Panc1 (cell line): ENCODE data around the gene RAB26. TPM values are rescaled to one million over a fixed set of nuclear protein-coding genes. Genes with fewer than 3 reads are reported as not detected.

Source experiments
- ATAC-seq: fragments of 200-7000 bp; cut with Tn5 transposase; 2 replicates; pipeline ENCODE4 v1.9.1; 2020; ENCODE audit warnings: mild to moderate bottlenecking, moderate library complexity
- BruUV-seq: library from RNA; stranded (reverse); fragments of 400-500 nt; replicated peaks from 2 replicates; lab custom pipeline; 2021; lab: Mats Ljungman, UMichigan
- CTCF ChIA-PET: fragments of 300-600 bp; sonication (Branson Sonifier 250); formaldehyde crosslinking; loops from one replicate; lab custom pipeline; 2022; ENCODE audit warnings: antibody characterized with exemption; lab: Charles Lee
- POLR2A ChIA-PET: fragments of 300-600 bp; sonication (Branson Sonifier 250); formaldehyde crosslinking; loops from one replicate; lab custom pipeline; 2022; ENCODE audit warnings: antibody characterized with exemption; lab: Charles Lee
- DNase-seq: peaks from one replicate; pipeline ENCODE4 v3.0.0-alpha.2; 2010; ENCODE audit warnings: low read depth, low spot score
- H3K27ac ChIP-seq: 2 replicates; pipeline ENCODE4 v1.5.1; 2011; ENCODE audit warnings: mild to moderate bottlenecking, low read length, inconsistent platforms
- H3K27me3 ChIP-seq: fragments of 200-500 bp; sonication (Bioruptor generic); 2 replicates; pipeline ENCODE4 v1.6.0; 2014; ENCODE audit warnings: low read length, inconsistent platforms; ENCODE audit not compliant: control insufficient read depth, insufficient read depth
- H3K36me3 ChIP-seq: fragments of 200-500 bp; sonication (Bioruptor generic); 2 replicates; pipeline ENCODE4 v1.5.1; 2014; ENCODE audit warnings: inconsistent platforms, mild to moderate bottlenecking, low read length, moderate library complexity; ENCODE audit not compliant: control insufficient read depth, insufficient read depth
- H3K4me1 ChIP-seq: 2 replicates; pipeline ENCODE4 v1.5.1; 2011; ENCODE audit warnings: inconsistent platforms, mild to moderate bottlenecking, low read length, moderate library complexity; ENCODE audit not compliant: control insufficient read depth, insufficient read depth
- H3K4me3 ChIP-seq, 2 experiments: 2 replicates each; pipeline ENCODE4 v1.5.1; 2011 to 2012; ENCODE audit warnings: low read depth in 2 of 2, low read length in 2 of 2, mild to moderate bottlenecking in 2 of 2, inconsistent platforms in 1 of 2, moderate library complexity in 1 of 2
- H3K9me3 ChIP-seq: fragments of 200-500 bp; sonication (Bioruptor generic); 2 replicates; pipeline ENCODE4 v1.5.1; 2014; ENCODE audit warnings: low read depth, mild to moderate bottlenecking, inconsistent platforms, low read length, moderate library complexity; ENCODE audit not compliant: control insufficient read depth, insufficient read depth
- CTCF ChIP-seq: fragments of 450-650 bp; IDR thresholded peaks from 2 replicates; pipeline ENCODE4 v1.5.1; 2017; ENCODE audit warnings: mild to moderate bottlenecking
- POLR2AphosphoS5 ChIP-seq: IDR thresholded peaks from 2 replicates; pipeline ENCODE4 v1.6.1; 2012; ENCODE audit warnings: mild to moderate bottlenecking, low read depth, low read length, moderate library complexity
- REST ChIP-seq, 2 experiments: IDR thresholded peaks; 2 replicates each; pipeline ENCODE4 v1.6.1; 2011 to 2012; ENCODE audit warnings: low read depth in 2 of 2, control low read depth in 1 of 2, low read length in 1 of 2, mild to moderate bottlenecking in 1 of 2, moderate library complexity in 1 of 2; ENCODE audit not compliant: insufficient read depth in 1 of 2
- SIN3A ChIP-seq: IDR thresholded peaks from 2 replicates; pipeline ENCODE4 v1.6.1; 2012; ENCODE audit warnings: low read depth, mild to moderate bottlenecking, low read length, moderate library complexity, borderline replicate concordance; ENCODE audit not compliant: insufficient read depth
- TCF7L2 ChIP-seq: IDR thresholded peaks from 2 replicates; pipeline ENCODE4 v1.6.1; 2011; ENCODE audit warnings: mild to moderate bottlenecking, low read depth, low read length, inconsistent platforms
- in situ Hi-C: cut with HindIII; loops from 2 replicates; pipeline ENCODE4 v1.10.0; 2016; ENCODE audit warnings: low sequenced_read_pairs, low pct_unique_long_range_greater_than_20kb
- intact Hi-C: fragments of 100-400 bp; cut with micrococcal nuclease; formaldehyde crosslinking; loops from one replicate; pipeline ENCODE4 v1.10.0; 2022; ENCODE audit not compliant: unreplicated experiment
- total RNA-seq: library from RNA; stranded (reverse); gene quantifications from one replicate; pipeline ENCODE4 v1.2.1, GENCODE V29; 2021; ENCODE audit not compliant: unreplicated experiment

The RAB26 gene
- total RNA-seq, 1 experiment from 2014 or later, result 92.2 TPM

GRCh38 chr16:2173366-2173765, 24.9 kb downstream of the RAB26 start:
- ChIA-PET POLR2A (interaction anchor here (0.6 kb wide), 1 partner anchor 43 kb away, joined by 4 read pairs; no protein-coding TSS in a partner anchor), CTCF (interaction anchor here (1.0 kb wide), 1 partner anchor 22 kb away, joined by 3 read pairs; no protein-coding TSS in a partner anchor)
- H3K27ac ChIP-seq, result no peak overlapping the region
- no peak for TF ChIP-seq TCF7L2
- no peak for TF ChIP-seq POLR2AphosphoS5
- no peak for TF ChIP-seq REST (IDR thresholded peaks at IDR 0.05; ENCODE audit: insufficient read depth in 1 of 2, low read depth in 2 of 2, low read length in 1 of 2)
- no peak for TF ChIP-seq CTCF
- TF ChIP-seq SIN3A, result no peak
- no peaks in the 10 kb centered on the region for H3K9me3 ChIP-seq
- DNase-seq (no peak), ATAC-seq (no peak)
- H3K4me1 ChIP-seq, result no peaks in the 10 kb centered on the region
- in situ Hi-C loops, result no loop called here
- no TSS peak for BruUV-seq
- intact Hi-C loops, result no loop called here
- H3K27me3 ChIP-seq, result no peaks in the 10 kb centered on the region
- 0 out of 2 replicates have a peak, but pooled peaks cover under 1% of the 10 kb centered on the region for H3K36me3 ChIP-seq
- no peak overlapping the region for H3K4me3 ChIP-seq

GRCh38 chr16:2173916-2174315, 25.5 kb downstream of the RAB26 start:
- DNase-seq, result no peak
- ATAC-seq, result no peak
- Histone ChIP-seq H3K27me3 (no peaks in the 10 kb centered on the region), H3K36me3 (no peaks in the 10 kb centered on the region), H3K4me3 (no peak overlapping the region), H3K9me3 (no peaks in the 10 kb centered on the region), H3K4me1 (no peaks in the 10 kb centered on the region), H3K27ac (no peak overlapping the region)
- ChIA-PET POLR2A (interaction anchor here (0.6 kb wide), 1 partner anchor 42 kb away, joined by 4 read pairs; no protein-coding TSS in a partner anchor), CTCF (no interaction called here)
- no peak for TF ChIP-seq REST (IDR thresholded peaks at IDR 0.05; ENCODE audit: insufficient read depth in 1 of 2, low read depth in 2 of 2, low read length in 1 of 2)
- no peak for TF ChIP-seq TCF7L2
- no peak for TF ChIP-seq POLR2AphosphoS5
- no peak for TF ChIP-seq CTCF
- TF ChIP-seq SIN3A, result no peak
- BruUV-seq, result no TSS peak
- intact Hi-C loops, result no loop called here
- in situ Hi-C loops, result no loop called here
